ENCODE data around the gene AGAP9.
"Not testable (repeated sequence)": the region's sequence is repeated elsewhere in the genome, so short reads cannot be mapped to it uniquely, and the experiment has no call there.

Gene AGAP9

DNA sequence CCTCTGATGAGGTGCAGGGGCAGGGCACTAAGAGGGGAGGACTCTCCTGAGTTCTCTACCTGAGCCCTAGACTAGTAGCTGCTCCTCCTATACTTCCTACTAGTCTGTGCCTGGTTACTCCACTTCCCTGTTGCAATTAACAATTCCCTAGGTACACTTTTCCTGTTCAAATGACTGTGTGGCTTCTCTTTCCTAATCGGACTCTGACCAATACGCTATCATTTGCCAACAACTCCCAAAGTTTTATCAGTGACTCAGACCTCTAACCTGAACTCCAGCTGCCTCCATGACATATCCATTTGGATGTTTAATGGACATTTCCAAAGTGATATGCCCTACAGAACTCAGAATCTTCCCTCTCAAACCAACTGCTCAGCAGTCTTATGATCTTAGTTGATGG is 31.9 kb upstream of the AGAP9 start:
- H3K4me3 ChIP-seq (ENCODE audit: extremely low read depth, insufficient read depth, low read length, poor library complexity, severe bottlenecking); H3K36me3 ChIP-seq (ENCODE audit: control insufficient read depth, insufficient read depth, low read length); H3K27ac ChIP-seq (ENCODE audit: low read depth, low read length, severe bottlenecking); H3K4me1 ChIP-seq (ENCODE audit: control insufficient read depth, insufficient read depth, low read length, poor library complexity, severe bottlenecking); H3K9me3 ChIP-seq (ENCODE audit: control insufficient read depth, low read length): not testable (repeated sequence)
- no CpG with 5 or more reads among the region's 2 CpGs for WGBS, 2 experiments (ENCODE audit: insufficient coverage in 2 of 2)

- not testable (repeated sequence) for H3K9me3 ChIP-seq (ENCODE audit: control insufficient read depth, low read length); H3K4me3 ChIP-seq (ENCODE audit: extremely low read depth, insufficient read depth, low read length, poor library complexity, severe bottlenecking); H3K27ac ChIP-seq (ENCODE audit: low read depth, low read length, severe bottlenecking); H3K4me1 ChIP-seq (ENCODE audit: control insufficient read depth, insufficient read depth, low read length, poor library complexity, severe bottlenecking); H3K36me3 ChIP-seq (ENCODE audit: control insufficient read depth, insufficient read depth, low read length)
- no CpG with 5 or more reads among the region's 6 CpGs for WGBS, 2 experiments (ENCODE audit: insufficient coverage in 2 of 2)
These were observed 31.1 kb upstream of the AGAP9 start for GRCh38 chr10:47554552-47554951.

DNA sequence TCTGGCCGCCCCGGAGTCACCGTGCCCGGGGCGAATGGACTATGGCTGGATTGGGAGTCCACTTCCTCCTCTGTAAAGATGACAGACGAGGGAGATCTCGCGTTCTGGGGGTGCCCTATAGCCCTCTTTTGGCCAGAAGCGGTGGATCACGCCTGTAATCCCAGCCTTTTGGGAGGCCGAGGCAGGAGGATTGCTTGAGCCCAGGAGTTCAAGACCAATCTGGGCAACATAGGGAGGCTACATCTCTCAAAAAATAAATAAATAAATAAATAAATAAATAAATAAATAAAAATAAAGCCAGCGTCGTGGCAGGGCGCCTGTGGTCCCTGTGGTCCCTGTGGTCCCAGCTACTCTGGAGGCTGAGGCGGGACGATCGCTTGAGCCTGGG is 30.4 kb upstream of the AGAP9 start:
- H3K4me1 ChIP-seq (ENCODE audit: control insufficient read depth, insufficient read depth, low read length, poor library complexity, severe bottlenecking); H3K9me3 ChIP-seq (ENCODE audit: control insufficient read depth, low read length); H3K36me3 ChIP-seq (ENCODE audit: control insufficient read depth, insufficient read depth, low read length); H3K27ac ChIP-seq (ENCODE audit: low read depth, low read length, severe bottlenecking): not testable (repeated sequence)
- H3K4me3 ChIP-seq (ENCODE audit: extremely low read depth, insufficient read depth, low read length, poor library complexity, severe bottlenecking), result peak overlapping the region; percentile 61
- 19% methylated on average over 3 of the region's 17 CpGs; no CpG with 5 or more reads in 1 of the 2 experiments for WGBS, 2 experiments (ENCODE audit: insufficient coverage in 2 of 2)

DNA sequence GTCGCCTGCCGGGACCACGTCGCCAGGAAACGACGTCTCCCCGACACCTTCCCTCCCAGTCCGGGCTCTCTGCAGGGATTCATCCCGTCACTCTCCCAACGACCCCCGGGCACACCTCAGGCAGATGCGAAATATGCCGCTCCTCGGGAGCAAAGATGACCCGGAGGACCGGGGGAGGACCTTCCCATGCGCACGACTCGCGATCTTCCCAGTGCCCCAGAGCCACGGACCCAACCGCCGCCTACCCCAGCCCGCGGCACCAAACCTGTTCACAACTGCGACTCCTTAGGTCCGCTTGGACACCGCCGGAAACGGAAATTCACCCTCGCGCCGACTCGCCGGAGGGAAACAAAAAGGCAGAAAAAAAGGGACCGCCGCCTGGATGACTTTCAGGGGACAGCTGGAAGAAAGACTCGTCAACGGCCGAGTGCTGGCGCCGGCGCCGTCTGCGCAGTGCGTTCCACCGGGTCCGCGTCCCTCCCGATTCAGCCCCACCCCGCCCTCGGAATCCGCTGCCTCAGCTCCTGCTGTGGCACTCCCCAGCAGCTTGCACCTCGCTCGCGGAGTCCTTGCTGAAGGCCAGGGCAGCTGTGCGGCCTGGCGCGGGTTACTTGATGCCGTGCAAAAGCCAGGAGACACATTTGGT is 29.9 kb upstream of the AGAP9 start:
- H3K9me3 ChIP-seq (ENCODE audit: control insufficient read depth, low read length); H3K36me3 ChIP-seq (ENCODE audit: control insufficient read depth, insufficient read depth, low read length); H3K4me1 ChIP-seq (ENCODE audit: control insufficient read depth, insufficient read depth, low read length, poor library complexity, severe bottlenecking): not testable (repeated sequence)
- Histone ChIP-seq H3K27ac (ENCODE audit: low read depth, low read length, severe bottlenecking) (peak overlapping the region; percentile 81), H3K4me3 (ENCODE audit: extremely low read depth, insufficient read depth, low read length, poor library complexity, severe bottlenecking) (peak overlapping the region; percentile 61)
- 0% methylated on average over 25 to 29 of the region's 60 CpGs for WGBS, 2 experiments (ENCODE audit: insufficient coverage in 2 of 2)

GRCh38 chr10:47552719-47553118 is 29.3 kb upstream of the AGAP9 start:
- H3K36me3 ChIP-seq (ENCODE audit: control insufficient read depth, insufficient read depth, low read length); H3K4me1 ChIP-seq (ENCODE audit: control insufficient read depth, insufficient read depth, low read length, poor library complexity, severe bottlenecking); H3K9me3 ChIP-seq (ENCODE audit: control insufficient read depth, low read length): not testable (repeated sequence)
- H3K4me3 ChIP-seq (ENCODE audit: extremely low read depth, insufficient read depth, low read length, poor library complexity, severe bottlenecking), result peak overlapping the region; percentile 61
- 43 to 47% methylated on average over 2 of the region's 7 CpGs for WGBS, 2 experiments (ENCODE audit: insufficient coverage in 2 of 2)
- H3K27ac ChIP-seq (ENCODE audit: low read depth, low read length, severe bottlenecking), result peak overlapping the region; percentile 81

- not testable (repeated sequence) for H3K9me3 ChIP-seq (ENCODE audit: control insufficient read depth, low read length); H3K4me3 ChIP-seq (ENCODE audit: extremely low read depth, insufficient read depth, low read length, poor library complexity, severe bottlenecking); H3K36me3 ChIP-seq (ENCODE audit: control insufficient read depth, insufficient read depth, low read length); H3K27ac ChIP-seq (ENCODE audit: low read depth, low read length, severe bottlenecking); H3K4me1 ChIP-seq (ENCODE audit: control insufficient read depth, insufficient read depth, low read length, poor library complexity, severe bottlenecking)
- no CpG with 5 or more reads among the region's 3 CpGs for WGBS, 2 experiments (ENCODE audit: insufficient coverage in 2 of 2)
These were observed 23.8 kb upstream of the AGAP9 start for GRCh38 chr10:47547286-47547685.

DNA sequence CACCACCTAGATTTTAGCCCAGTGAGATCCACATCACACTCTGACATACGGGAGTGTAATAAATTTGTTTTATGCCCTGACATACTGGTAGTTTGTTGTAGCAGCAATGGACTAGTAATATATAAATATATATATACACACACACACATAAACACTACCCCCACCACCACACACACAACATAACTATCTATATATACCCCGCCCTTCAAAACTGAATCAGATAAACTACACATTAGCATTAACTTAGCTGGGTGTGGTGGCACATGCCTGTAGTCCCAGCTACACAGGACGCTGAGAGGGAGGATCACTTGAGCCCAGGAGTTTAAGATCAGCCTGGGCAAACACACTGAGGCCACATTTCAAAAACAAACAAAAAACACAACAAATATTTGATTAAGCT is 13.0 kb upstream of the AGAP9 start:
- H3K4me1 ChIP-seq (ENCODE audit: control insufficient read depth, insufficient read depth, low read length, poor library complexity, severe bottlenecking); H3K4me3 ChIP-seq (ENCODE audit: extremely low read depth, insufficient read depth, low read length, poor library complexity, severe bottlenecking); H3K36me3 ChIP-seq (ENCODE audit: control insufficient read depth, insufficient read depth, low read length); H3K27ac ChIP-seq (ENCODE audit: low read depth, low read length, severe bottlenecking); H3K9me3 ChIP-seq (ENCODE audit: control insufficient read depth, low read length): not testable (repeated sequence)
- WGBS, 2 experiments (ENCODE audit: insufficient coverage in 2 of 2), result no CpG with 5 or more reads among the region's 3 CpGs

- WGBS, 2 experiments (ENCODE audit: insufficient coverage in 2 of 2), result no CpG with 5 or more reads among the region's 9 CpGs
- H3K4me3 ChIP-seq (ENCODE audit: extremely low read depth, insufficient read depth, low read length, poor library complexity, severe bottlenecking); H3K36me3 ChIP-seq (ENCODE audit: control insufficient read depth, insufficient read depth, low read length); H3K9me3 ChIP-seq (ENCODE audit: control insufficient read depth, low read length); H3K27ac ChIP-seq (ENCODE audit: low read depth, low read length, severe bottlenecking); H3K4me1 ChIP-seq (ENCODE audit: control insufficient read depth, insufficient read depth, low read length, poor library complexity, severe bottlenecking): not testable (repeated sequence)
These were observed 21.1 kb downstream of the AGAP9 start for GRCh38 chr10:47502313-47502712.

GRCh38 chr10:47494226-47494625 is 29.2 kb downstream of the AGAP9 start:
- no CpG with 5 or more reads among the region's 6 CpGs for WGBS, 2 experiments (ENCODE audit: insufficient coverage in 2 of 2)

GRCh38 chr10:47491600-47491999 is 31.8 kb downstream of the AGAP9 start, which contains the start of gene FAM25G:
FAM25G (minus strand) TSS chr10:47491700; CDS start chr10:47491674, 26 bp downstream.
- H3K36me3 ChIP-seq (ENCODE audit: control insufficient read depth, insufficient read depth, low read length); H3K9me3 ChIP-seq (ENCODE audit: control insufficient read depth, low read length); H3K27ac ChIP-seq (ENCODE audit: low read depth, low read length, severe bottlenecking); H3K4me3 ChIP-seq (ENCODE audit: extremely low read depth, insufficient read depth, low read length, poor library complexity, severe bottlenecking); H3K4me1 ChIP-seq (ENCODE audit: control insufficient read depth, insufficient read depth, low read length, poor library complexity, severe bottlenecking): not testable (repeated sequence)
- no CpG with 5 or more reads among the region's 9 CpGs for WGBS, 2 experiments (ENCODE audit: insufficient coverage in 2 of 2)

More at GRCh38 chr10:47494226-47494625, 29.2 kb downstream of the AGAP9 start:
- not testable (repeated sequence) for H3K9me3 ChIP-seq (ENCODE audit: control insufficient read depth, low read length); H3K36me3 ChIP-seq (ENCODE audit: control insufficient read depth, insufficient read depth, low read length); H3K27ac ChIP-seq (ENCODE audit: low read depth, low read length, severe bottlenecking); H3K4me3 ChIP-seq (ENCODE audit: extremely low read depth, insufficient read depth, low read length, poor library complexity, severe bottlenecking); H3K4me1 ChIP-seq (ENCODE audit: control insufficient read depth, insufficient read depth, low read length, poor library complexity, severe bottlenecking)

- H3K36me3 ChIP-seq (ENCODE audit: control insufficient read depth, insufficient read depth, low read length); H3K4me1 ChIP-seq (ENCODE audit: control insufficient read depth, insufficient read depth, low read length, poor library complexity, severe bottlenecking); H3K9me3 ChIP-seq (ENCODE audit: control insufficient read depth, low read length); H3K27ac ChIP-seq (ENCODE audit: low read depth, low read length, severe bottlenecking); H3K4me3 ChIP-seq (ENCODE audit: extremely low read depth, insufficient read depth, low read length, poor library complexity, severe bottlenecking): not testable (repeated sequence)
- WGBS, 2 experiments (ENCODE audit: insufficient coverage in 2 of 2), result no CpG with 5 or more reads among the region's 7 CpGs
These were observed 33.8 kb downstream of the AGAP9 start for GRCh38 chr10:47489630-47490029.
